ELF-1 (cell line): ENCODE data around the gene DCLRE1B.

Experiments
- DNase-seq: peaks from one replicate; pipeline ENCODE4 v3.0.0-alpha.2; 2016; ENCODE audit warnings: low read depth, low spot score

Gene DCLRE1B

DNA sequence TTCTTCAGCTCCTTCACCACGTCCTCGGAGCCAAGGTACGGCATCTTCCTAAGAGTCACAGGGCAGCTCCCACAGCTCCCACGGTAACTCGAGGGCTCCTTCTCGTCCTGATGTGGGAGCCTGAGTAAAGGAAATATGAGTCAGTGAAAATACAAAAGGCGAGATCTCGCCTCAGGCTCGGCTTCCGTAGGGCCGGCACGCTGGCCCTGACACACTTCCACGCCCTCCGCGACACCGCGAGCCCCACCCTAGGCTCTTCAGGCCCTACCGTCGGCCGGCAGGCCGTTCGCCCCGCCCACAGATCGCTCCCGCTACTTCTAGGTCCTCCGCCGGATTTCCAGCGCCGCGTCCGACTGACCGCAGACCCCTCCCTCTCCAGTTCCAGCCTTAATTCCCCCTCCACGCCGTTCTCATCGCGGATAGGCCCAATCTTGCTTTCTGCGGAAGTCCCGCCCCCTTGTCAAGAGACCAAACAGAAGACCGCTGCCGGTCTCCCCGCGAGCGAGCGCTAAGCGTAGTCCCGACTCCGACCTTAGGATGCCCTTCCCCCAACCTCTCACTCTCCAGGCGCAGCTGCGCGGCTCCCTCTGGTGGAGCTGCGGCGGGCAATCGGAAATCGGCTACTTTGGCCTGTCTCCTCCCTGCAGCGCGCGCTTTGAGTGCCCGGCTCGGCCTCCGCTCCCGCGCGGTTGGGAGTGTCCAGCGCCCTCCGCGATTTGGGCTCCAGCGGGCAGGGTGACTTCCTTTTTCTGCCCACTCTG, at the start of gene DCLRE1B, which contains the start of gene AP4B1:
Gene DCLRE1B (plus strand): TSS at position 653 of the 761 bp plus-strand sequence. CDS start 261 bp downstream, outside the sequence.
Gene AP4B1 (minus strand): TSS at position 126 of the 761 bp plus-strand sequence. CDS start 82 bp downstream, at position 44.
- DNase-seq, result peak; percentile 100

DNA sequence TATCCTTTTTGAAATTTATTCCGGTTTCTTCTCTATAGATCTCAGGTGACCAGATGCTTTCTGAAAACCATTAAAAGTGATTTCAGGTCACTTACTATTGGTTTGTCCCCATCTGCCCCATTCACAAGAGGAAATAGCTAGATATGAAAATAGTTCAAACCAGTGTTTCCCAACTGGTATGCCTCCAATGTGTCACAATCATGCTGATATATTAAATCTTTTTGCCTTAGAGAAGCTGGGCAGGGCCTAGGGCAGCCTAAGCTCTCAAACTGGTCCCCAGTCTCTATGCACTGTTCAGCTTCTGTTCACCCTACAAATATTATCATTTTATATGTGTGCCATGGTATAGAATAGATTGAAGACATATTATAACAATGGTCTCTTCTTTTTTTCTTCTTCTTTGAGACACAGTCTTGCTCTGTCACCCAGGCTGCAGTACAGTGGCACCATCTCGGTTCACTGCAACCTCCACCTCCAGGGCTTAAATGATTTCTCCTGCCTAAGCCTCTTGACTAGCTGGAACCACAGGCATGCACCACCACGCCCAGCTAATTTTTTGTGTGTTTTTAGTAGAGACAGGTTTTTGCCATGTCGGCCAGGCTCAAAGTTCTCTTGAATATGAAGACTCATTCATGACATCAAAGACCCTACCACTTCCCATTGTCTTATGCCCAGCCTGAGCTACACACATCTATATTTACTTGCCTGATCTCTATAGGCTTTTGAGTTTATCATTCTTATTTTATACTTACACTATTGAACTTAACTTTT, 49.3 kb upstream of the DCLRE1B start:
- no peak for DNase-seq

DNA sequence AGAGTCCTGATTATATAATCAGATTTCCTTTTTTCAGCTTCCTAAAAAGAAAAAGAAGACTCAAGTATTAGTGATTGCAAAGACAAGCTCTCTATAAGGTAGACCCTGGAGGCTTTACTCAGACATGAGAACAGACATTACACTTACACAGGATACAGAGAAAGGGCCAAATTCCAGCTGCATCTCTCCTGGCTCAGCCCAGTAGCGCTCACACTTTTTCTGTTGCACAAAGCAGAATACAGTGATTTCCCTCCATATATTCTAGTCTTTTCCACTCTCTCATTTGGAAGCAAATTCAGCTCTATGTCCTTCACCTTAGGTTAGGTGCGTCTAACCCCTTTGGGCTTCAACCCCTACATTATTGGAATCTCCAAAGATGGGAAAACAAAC, 48.7 kb upstream of the DCLRE1B start:
- no peak for DNase-seq

DNA sequence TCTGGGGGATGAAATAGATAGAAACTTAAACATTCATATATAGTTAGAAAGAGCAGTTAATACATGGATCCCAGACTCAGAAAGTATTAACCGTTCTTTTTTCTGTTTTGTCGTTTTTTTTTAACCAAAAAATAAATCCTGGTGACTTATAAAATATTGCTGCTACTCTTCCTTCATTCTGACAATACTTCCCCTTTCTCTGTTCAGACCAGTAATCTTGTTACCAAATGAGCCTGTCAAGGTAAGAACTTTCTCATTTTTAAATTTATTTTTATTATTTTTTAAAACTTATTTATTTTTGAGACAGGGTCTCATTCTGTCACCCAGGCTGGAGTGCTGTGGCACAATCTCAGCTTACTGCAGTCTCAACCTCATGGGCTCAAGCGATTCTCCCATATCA, 47.4 kb upstream of the DCLRE1B start:
- no peak for DNase-seq

DNA sequence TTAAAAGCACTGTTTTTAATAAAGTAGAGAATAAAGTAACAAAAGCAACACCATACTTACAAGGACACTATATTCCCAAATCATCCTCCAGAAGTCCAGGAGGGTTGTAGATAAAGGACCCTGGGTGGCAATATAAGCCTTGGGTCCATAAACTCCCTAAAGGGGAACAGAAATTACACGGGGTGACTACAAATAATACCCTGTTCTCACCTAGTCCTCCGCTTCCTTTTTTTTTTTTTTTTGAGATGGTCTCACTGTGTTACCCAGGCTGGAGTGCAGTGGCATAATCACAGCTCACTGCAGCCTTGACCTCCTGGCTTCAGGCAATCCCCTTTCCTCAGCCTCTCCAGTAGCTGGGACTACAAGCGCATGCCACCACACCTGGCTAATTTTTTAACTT, 46.7 kb upstream of the DCLRE1B start:
- no peak for DNase-seq

DNA sequence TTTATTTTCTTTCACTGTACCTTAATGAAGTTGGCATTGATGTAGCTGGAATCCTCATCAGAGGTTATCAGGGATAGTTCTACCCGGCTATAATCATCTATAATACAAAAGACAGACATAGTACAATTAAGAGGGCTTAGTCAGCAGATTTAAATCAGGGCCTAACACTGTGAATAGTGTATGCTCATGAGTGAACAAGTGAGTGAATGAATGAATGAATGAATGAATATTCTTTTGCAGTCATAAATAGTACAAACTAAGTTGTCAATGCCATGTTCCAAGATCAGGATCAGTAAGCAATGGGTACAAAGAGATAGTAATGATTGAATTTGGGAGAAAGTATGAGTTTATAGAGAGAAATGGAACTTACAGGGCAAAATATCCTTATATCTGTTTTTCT, 46.1 kb upstream of the DCLRE1B start:
- DNase-seq, result no peak

DNA sequence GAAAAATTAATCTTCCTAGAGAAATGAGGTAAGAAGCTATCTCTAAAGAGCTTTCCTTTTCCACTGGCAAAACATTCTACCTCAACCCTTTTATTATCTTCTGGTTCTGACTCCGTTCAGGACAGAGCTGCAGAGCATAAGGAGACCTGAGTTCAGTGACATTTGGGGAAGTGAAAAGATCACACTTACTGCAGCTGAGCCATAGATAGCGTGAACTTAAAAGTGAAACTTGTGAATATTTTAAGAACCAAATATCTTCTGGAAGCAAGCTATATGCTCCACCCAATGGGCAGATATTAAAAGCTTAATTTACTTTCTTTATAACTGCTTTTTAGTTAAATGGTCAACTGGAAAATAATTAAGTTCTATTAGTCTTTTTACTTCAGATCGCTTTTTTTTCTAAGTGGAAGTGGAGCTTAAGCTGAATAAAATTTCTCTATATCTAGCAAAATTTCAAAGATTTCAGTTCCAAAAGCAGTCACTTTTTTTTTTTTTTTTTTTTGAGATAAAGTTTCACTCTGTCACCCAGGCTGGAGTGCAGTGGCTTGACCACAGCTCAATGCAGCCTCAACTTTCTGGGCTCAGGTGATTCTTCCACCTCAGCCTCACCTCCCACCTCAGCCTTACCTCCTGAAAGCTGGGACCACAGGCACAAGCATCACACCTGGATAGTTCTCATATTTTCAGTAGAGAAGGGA, 45.5 kb upstream of the DCLRE1B start:
- DNase-seq, result no peak

DNA sequence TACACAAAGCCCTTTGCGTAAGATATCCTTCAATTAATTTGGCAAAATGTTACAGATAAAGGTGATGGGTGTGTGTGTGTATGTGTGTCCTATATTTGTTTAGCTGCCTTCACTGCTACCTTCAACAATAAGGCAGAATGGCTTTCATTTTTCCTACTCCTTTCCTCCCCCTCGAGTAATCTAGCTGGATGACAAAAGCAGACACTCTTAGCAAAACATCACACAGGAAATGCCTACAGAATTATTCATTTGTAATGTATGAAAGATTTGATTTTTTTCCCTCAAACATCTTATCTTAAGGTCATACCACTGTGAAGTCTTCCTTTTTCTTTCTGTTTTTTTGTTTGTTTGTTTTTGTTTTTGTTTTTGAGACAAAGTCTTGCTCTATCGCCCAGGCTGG, 44.2 kb upstream of the DCLRE1B start:
- DNase-seq, result no peak

DNA sequence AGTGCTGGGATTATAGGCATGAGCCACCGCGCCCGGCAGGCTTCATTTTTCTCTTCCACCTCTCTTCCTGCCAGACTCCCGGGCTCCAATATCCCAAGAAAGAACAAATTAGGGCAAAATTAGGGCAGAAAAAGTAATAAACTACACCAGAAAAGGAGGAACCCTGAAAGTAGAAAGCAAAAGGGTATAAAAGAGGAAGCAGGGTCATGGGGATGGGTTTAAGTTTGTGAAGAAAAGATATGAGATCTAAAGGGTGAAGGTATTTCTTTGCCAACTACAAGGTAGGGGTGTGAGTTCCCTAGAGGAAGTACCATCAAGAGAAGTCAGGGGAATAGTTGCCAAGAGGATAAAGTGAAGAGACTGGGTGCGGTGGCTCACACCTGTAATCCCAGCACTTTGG, 43.5 kb upstream of the DCLRE1B start:
- no peak for DNase-seq

DNA sequence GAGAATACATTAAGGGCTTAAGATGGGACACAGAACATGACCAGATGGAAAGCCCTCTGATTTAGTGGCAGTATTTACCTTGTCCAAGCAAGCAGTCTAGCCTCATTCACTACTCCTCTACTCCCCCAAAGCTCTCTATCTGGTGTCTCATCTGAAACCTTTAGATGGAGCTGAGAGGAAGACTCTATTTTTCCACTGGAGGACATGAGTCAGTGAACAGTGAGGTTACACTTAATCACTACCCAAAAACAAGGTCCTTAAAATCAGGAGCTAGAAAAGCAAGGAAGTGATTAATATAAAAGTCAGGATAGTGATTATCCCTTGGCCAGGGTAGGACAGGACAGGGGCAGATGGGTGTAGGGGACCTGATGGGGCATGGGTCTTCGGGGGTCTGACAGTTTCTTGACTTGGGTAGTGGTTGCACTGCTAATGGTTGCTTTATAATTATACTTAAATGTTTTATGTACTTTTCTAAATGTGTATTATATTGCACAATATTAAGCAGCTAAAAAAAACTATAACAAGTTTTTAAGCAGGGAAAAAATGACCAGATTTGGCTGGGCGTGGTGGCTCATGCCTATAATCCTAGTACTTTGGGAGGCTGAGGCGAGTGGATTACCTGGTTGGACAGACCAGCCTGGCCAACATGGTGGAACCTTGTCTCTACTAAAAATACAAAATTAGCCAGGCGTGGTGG, 36.6 kb upstream of the DCLRE1B start:
- DNase-seq, result no peak

DNA sequence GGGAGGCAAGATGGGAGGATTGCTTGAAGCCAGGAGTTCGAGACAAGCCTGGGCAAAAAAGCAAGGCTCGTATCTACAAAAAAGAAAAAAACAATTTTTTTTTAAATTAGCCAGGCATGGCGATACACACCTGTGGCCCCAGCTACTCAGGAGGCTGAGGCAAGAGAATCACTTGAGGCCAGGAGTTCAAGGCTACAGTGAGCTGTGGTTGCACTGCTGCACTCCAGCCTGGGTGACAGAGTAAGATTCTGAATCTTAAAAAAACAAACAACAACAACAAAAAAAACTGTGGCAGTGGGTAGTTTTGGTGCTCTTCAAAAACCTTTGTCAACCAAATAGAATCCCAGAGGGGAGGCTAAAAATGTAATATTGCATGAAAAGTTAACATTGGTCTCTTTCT, 34.3 kb upstream of the DCLRE1B start:
- no peak for DNase-seq

DNA sequence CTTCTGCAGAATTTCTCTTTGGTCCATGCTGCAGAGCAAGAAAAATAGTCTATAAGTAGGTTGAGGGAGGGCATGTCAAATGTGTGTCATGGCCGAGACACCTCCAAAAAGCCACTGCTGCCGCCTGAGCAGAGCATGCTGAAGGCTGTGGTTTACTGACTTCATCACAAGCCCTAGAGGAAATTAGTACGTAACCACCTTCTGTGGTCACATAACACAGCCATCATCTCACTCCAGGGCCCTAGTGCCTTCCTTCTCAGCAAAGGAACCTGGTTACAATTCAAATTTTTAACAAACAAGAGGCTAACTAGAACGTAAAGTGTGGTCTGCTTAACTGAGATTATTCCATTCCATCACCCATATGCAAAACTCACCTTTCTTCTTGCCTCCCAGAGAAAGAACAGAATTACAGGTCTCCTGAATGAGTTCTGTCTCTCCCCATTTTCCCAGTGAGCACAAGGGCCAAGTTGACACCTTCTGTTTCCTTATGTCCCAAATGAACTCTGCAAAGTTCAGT, 33.5 kb upstream of the DCLRE1B start, which contains the start of gene PTPN22:
Gene PTPN22 (minus strand): TSS at position 116 of the 517 bp plus-strand sequence.
- DNase-seq, result no peak

DNA sequence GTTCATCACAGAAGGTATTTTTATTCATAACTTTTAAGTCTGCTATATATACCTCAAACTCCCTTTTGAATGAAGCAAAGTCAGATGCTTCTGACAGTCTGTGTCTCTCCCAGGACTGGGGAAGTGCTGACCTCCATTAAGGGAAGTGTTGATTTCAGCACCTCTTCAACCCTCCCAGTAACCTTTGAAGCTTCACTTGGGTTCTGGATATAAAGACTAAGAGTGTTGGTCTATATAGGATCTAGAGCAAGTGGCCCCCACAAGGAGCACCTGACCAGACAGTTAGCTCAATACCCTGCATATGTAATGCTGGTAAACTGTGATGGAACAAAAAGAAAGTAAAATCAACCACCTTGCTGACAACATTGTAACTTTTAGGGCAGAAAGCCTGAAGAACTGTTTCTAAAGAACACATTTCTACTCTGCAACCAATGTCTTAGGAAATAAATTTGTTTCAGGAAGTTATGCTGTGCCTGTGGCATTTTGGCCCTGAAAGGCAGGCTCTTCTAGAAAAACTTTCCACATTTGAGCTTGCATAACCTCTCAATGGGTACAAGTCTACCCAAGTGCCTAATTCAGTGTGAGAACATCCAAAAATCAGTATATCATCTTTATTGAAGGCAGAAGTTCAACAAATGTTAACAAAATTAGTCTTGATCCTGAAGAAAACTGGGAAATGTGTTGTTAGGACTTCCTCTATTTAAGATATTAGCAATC, 32.7 kb upstream of the DCLRE1B start:
- no peak for DNase-seq

DNA sequence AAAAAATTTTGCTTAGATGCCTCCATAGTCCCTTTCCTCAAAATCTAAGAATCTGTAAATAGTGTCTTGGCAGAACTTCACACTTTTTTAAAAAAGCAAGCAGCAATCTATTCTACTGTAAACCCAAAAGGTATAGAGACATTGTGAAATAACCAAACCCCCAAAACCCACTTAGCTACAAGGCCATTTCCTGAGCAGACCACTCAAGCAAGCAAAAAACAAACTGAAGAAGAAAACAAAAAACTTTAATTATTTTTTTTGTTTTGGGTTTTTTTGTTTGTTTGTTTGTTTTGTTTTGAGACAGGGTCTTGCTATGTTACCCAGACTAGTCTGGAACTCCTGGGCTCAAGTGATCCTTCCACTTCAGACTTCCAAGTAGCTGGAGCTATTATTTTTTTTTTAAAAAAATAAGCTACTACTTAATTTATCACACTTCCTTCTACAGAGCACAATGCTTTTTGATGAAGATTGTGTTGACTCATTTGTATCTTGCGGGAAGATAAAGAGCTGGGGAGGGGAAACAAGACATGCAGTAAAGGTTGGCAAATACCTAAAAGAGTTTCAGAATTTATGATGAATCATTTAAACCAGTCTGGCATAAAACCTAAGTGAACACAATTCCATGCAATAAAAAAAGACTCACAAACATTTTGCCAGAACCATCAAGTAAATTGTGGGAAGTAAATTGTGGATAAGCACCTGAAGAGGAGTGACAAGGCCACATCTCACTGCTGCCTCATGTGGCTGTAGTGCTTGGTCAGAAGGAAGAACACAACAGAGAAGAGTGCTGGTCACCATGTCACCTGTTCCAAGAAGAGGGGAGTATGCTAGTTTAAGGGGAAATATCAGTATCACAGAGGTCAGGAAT, 30.9 kb upstream of the DCLRE1B start:
- DNase-seq, result no peak

DNA sequence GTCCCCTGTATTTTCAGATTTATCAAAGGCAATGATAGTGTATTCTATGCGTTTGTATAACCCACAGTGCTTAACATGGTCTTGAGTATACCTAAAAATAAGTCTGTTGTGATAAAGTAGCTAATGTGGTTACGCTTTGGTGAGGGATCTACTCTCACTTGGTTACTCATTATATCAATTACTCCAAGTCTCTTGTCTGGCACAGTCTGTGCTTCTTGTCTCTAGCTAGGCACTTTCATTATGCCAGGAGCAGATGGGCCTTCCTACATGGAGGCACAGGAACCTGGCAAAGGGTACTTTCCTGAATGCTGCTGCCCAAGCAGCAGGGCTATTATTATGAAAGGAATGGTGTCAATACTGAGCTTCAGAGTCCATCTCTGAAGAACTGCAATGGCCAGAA, 29.4 kb upstream of the DCLRE1B start:
- DNase-seq, result no peak

DNA sequence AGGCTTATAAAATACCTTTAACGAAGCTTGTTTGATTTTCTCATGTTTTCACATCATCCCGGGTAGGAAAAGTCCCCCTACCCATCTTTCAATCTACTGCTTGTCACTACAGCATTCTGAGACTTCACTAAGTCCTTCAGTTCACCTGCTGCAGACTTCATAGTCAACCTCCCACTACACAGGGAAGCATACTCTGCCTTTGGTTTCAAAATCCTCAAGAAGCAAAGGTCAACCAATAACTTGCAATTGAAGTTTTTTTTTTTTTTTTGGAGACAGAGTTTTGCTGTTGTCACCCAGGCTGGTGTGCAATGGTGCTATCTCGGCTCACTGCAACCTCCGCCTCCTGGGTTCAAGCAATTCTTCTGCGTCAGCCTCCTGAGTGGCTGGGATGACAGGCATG, 28.9 kb upstream of the DCLRE1B start:
- DNase-seq, result no peak

DNA sequence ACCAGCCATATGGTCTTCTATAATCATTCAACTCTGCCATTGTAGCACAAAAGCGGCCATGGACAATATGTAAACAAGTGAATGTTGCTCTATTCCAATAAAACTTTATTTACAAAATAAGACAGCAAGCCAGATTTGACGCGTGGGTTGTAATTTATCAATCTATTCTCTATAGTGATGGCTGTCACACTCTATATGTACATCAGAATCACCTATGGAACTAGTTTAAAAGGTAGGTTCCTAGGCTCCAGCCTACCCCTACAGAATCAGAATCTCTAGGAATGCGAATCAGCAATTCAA, 25.4 kb upstream of the DCLRE1B start:
- DNase-seq, result no peak

DNA sequence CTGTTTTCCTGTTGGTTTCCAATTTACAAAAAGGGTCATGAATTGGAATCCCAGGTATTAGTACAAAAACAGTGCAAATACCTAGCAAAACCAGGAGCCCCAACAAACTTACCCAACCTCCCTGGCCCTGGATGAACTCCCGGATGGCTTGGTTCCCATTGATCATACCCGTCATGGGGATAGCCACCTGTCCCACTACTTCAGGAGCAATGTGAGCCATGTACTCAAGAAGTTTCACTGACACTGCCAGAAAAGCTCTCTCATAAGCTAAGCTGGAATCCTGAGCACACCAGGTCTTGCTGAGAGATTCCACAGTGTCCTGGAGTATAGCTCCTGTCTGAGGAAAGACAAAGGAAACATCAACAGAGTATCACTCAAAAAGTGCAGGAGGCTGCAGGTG, 23.5 kb upstream of the DCLRE1B start:
- DNase-seq, result peak; percentile 4

DNA sequence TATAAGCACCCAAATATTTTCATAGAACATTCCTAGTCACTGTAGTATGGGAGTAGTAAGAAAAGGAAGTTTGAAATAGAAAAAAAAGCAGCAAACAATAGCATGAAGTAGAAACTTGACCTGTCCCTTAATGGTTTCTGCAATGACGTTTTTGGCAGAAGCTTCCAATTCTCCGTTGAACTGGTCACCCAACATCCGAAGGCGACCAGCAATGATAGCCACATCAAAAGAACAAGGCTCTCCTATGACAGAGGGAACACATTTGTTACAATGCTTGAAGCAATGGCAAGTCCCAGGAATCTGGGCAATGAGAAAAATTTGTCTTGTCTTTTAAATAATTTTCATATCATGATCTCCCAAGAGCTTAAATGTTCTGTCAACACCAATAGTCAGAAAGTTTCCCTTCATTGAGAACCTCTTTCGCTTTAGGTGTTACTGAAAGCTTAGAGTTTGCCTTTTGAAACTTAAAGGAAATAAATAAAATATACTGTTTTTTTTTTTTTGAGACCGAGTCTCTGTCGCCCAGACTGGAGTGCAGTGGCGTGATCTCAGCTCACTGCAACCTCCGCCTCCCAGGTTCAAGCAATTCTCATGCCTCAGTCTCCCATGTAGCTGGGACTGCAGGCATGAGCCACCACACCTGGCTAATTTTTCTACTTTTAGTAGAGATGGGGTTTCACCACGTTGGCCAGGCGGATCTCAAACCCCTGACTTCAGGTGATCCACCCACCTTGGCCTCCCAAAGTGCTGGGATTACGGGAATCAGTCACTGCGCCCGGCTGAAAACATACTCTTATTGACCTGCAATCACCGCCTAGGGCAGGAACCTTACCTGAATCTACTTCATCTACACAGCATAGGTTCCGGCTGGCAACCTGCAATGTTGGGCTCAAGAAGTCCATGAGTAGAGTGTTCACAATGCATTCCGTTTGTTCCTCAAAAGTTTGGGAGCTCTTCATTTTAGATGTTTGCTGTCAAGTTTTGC, 18.4 kb upstream of the DCLRE1B start:
- no peak for DNase-seq
